ENCODE measurements around the gene RNASE4. TPM values are rescaled to one million over a fixed set of nuclear protein-coding genes. Genes with fewer than 3 reads are reported as not detected.

Gene RNASE4
- total RNA-seq, 2 donors from 2014 or later = 0.73 to 1.6 TPM

DNA sequence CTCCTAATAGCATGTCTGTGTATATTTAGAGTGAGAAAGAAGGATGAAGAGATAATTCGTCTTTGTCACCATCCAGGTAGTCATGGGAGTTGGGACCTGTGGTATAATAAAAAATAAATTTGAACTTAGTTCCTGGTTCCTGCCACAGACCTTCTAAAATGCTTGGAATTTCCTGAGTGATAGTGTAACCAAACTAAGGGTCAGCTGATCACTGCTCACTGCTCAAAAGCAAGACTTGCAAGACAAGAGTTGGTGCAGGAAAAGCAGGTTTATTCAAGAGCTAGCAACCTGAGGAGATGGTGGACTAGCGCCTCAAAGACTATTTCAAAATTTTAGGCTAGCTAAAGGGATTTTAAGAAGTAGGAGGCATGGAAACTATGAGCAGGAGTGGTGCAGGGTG lies 23.3 kb downstream of the RNASE4 start:
- Mint-ChIP-seq H3K27me3 (ENCODE audit: insufficient read depth) (peaks cover 1% of the 10 kb centered on the region), H3K27ac (no peak overlapping the region), H3K4me1 (peaks cover 6% of the 10 kb centered on the region), H3K9me3 (no peaks in the 10 kb centered on the region), H3K4me3 (no peak overlapping the region), H3K36me3 (ENCODE audit: low read depth) (no peaks in the 10 kb centered on the region)
- Histone ChIP-seq H3K9ac (ENCODE audit: extremely low read depth, low read length, poor library complexity, severe bottlenecking) (no peak overlapping the region), H3K27ac (ENCODE audit: low read depth, low read length) (no peak overlapping the region), H3K9me3 (ENCODE audit: control insufficient read depth, low read length) (peaks cover 41% of the 10 kb centered on the region), H3K4me1 (ENCODE audit: control insufficient read depth, insufficient read depth, low read length) (no peaks in the 10 kb centered on the region), H3K36me3 (ENCODE audit: control insufficient read depth, insufficient read depth, low read length) (no peaks in the 10 kb centered on the region), H3K27me3 (ENCODE audit: control insufficient read depth, insufficient read depth, low read length, poor library complexity, severe bottlenecking) (no peaks in the 10 kb centered on the region), H3K4me3 (ENCODE audit: low read length) (peak overlapping the region; percentile 35)
- TF ChIP-seq, protein P1, sequence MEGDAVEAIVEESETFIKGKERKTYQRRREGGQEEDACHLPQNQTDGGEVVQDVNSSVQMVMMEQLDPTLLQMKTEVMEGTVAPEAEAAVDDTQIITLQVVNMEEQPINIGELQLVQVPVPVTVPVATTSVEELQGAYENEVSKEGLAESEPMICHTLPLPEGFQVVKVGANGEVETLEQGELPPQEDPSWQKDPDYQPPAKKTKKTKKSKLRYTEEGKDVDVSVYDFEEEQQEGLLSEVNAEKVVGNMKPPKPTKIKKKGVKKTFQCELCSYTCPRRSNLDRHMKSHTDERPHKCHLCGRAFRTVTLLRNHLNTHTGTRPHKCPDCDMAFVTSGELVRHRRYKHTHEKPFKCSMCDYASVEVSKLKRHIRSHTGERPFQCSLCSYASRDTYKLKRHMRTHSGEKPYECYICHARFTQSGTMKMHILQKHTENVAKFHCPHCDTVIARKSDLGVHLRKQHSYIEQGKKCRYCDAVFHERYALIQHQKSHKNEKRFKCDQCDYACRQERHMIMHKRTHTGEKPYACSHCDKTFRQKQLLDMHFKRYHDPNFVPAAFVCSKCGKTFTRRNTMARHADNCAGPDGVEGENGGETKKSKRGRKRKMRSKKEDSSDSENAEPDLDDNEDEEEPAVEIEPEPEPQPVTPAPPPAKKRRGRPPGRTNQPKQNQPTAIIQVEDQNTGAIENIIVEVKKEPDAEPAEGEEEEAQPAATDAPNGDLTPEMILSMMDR (conservative IDR thresholded peaks at IDR 0.05) = no peak
- 87 to 100% methylated on average over 1 of the region's 2 CpGs for WGBS, 2 experiments (ENCODE audit: insufficient coverage in 1 of 2, insufficient read length in 1 of 2)
- no peak for DNase-seq

DNA sequence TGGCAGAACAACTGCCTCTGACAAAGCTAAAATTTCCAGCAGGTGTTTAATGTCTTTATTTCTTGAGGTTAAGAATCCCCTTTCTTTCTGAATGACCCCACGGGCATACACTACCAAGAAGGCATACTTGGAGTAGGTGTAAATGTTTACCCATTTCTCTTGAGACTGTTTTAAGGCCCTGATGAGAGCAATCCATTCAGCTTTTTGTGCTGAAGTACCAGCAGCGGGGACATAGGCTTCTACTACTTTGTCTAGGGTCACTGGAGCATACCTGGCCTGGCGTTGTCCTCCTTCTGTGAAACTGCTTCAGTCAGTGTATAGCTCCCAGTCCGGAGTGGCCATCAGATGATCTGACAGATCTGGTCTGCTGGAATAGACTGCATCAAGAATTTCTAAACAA lies 26.9 kb downstream of the RNASE4 start:
- no peak overlapping the region for H3K4me3 ChIP-seq (ENCODE audit: low read length)
- H3K27me3 ChIP-seq (ENCODE audit: control insufficient read depth, insufficient read depth, low read length, poor library complexity, severe bottlenecking) = no peaks in the 10 kb centered on the region
- no peak overlapping the region for H3K9ac ChIP-seq (ENCODE audit: extremely low read depth, low read length, poor library complexity, severe bottlenecking)
- DNase-seq = no peak
- no peak overlapping the region for H3K27ac ChIP-seq (ENCODE audit: low read depth, low read length)
- no peaks in the 10 kb centered on the region for H3K9me3 Mint-ChIP-seq
- H3K27me3 Mint-ChIP-seq (ENCODE audit: insufficient read depth) = peaks cover 1% of the 10 kb centered on the region
- H3K36me3 Mint-ChIP-seq (ENCODE audit: low read depth) = no peaks in the 10 kb centered on the region
- no peaks in the 10 kb centered on the region for H3K36me3 ChIP-seq (ENCODE audit: control insufficient read depth, insufficient read depth, low read length)
- 69 to 72% methylated on average over 4 of the region's 4 CpGs for WGBS, 2 experiments (ENCODE audit: insufficient coverage in 1 of 2, insufficient read length in 1 of 2)
- TF ChIP-seq, protein P1 (conservative IDR thresholded peaks at IDR 0.05) = no peak
- peaks cover 6% of the 10 kb centered on the region for H3K4me1 Mint-ChIP-seq
- no peaks in the 10 kb centered on the region for H3K4me1 ChIP-seq (ENCODE audit: control insufficient read depth, insufficient read depth, low read length)
- H3K9me3 ChIP-seq (ENCODE audit: control insufficient read depth, low read length) = peaks cover 16% of the 10 kb centered on the region
- H3K27ac Mint-ChIP-seq = no peak overlapping the region
- no peak overlapping the region for H3K4me3 Mint-ChIP-seq

DNA sequence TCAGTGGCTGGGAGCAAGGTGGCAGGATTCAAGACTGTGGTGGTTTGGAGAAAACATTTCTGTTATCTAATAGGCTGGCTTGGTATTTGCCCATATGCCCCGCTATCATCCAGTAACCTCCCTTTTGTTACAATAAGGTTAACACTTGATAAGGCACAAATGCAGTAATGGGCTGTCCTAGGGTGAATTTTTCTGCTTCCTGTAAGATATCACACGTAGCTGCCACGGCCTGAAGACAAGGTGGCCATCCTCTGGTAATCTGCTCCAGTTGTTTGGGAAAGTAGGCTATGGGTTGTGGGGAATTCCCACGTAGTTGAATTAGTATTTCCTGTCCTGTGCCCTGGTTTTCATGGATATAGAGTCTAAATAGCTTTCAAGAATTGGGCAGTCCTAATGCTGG lies 27.3 kb downstream of the RNASE4 start:
- no peaks in the 10 kb centered on the region for H3K27me3 ChIP-seq (ENCODE audit: control insufficient read depth, insufficient read depth, low read length, poor library complexity, severe bottlenecking)
- no peak overlapping the region for H3K9ac ChIP-seq (ENCODE audit: extremely low read depth, low read length, poor library complexity, severe bottlenecking)
- H3K4me3 ChIP-seq (ENCODE audit: low read length) = no peak overlapping the region
- no peaks in the 10 kb centered on the region for H3K4me1 ChIP-seq (ENCODE audit: control insufficient read depth, insufficient read depth, low read length)
- Mint-ChIP-seq H3K4me1 (peaks cover 6% of the 10 kb centered on the region), H3K9me3 (no peaks in the 10 kb centered on the region), H3K27ac (no peak overlapping the region), H3K4me3 (no peak overlapping the region), H3K36me3 (ENCODE audit: low read depth) (no peaks in the 10 kb centered on the region), H3K27me3 (ENCODE audit: insufficient read depth) (peaks cover 1% of the 10 kb centered on the region)
- no peak for DNase-seq
- TF ChIP-seq, protein P1 (conservative IDR thresholded peaks at IDR 0.05) = no peak
- 50 to 56% methylated on average over 3 to 4 of the region's 4 CpGs for WGBS, 2 experiments (ENCODE audit: insufficient coverage in 1 of 2, insufficient read length in 1 of 2)
- no peaks in the 10 kb centered on the region for H3K36me3 ChIP-seq (ENCODE audit: control insufficient read depth, insufficient read depth, low read length)
- no peak overlapping the region for H3K27ac ChIP-seq (ENCODE audit: low read depth, low read length)
- H3K9me3 ChIP-seq (ENCODE audit: control insufficient read depth, low read length) = peaks cover 11% of the 10 kb centered on the region
